Trophoblast cell (in vitro differentiated cells and primary cell): ENCODE results near the gene GRIN2A.

Experiments
- DNase-seq, 2 donors: peaks; one replicate each; pipeline ENCODE4 v3.0.0-alpha.2; 2016
- H2AFZ ChIP-seq: 2 replicates; pipeline ENCODE4 v1.6.1; 2013; ENCODE audit warnings: low read length, moderate library complexity, mild to moderate bottlenecking; ENCODE audit not compliant: insufficient read depth, poor library complexity
- H2AK5ac ChIP-seq: 2 replicates; pipeline ENCODE4 v1.6.1; 2013; ENCODE audit warnings: mild to moderate bottlenecking, low read length
- H2BK120ac ChIP-seq: 2 replicates; pipeline ENCODE4 v1.6.1; 2013; ENCODE audit warnings: low read length, mild to moderate bottlenecking, moderate library complexity; ENCODE audit not compliant: insufficient read depth, poor library complexity
- H2BK12ac ChIP-seq: 2 replicates; pipeline ENCODE4 v1.6.1; 2013; ENCODE audit warnings: mild to moderate bottlenecking, low read length, moderate library complexity
- H2BK5ac ChIP-seq: 2 replicates; pipeline ENCODE4 v1.6.1; 2013; ENCODE audit warnings: low read length, low read depth, moderate library complexity, mild to moderate bottlenecking; ENCODE audit not compliant: poor library complexity
- H3K14ac ChIP-seq: 2 replicates; pipeline ENCODE4 v1.6.1; 2013; ENCODE audit warnings: mild to moderate bottlenecking, low read length
- H3K18ac ChIP-seq: 2 replicates; pipeline ENCODE4 v1.6.1; 2013; ENCODE audit warnings: mild to moderate bottlenecking, low read length
- H3K23ac ChIP-seq: 2 replicates; pipeline ENCODE4 v1.6.1; 2013; ENCODE audit warnings: low read length
- H3K27ac ChIP-seq: 2 replicates; pipeline ENCODE4 v1.5.1; 2013; ENCODE audit warnings: low read depth, mild to moderate bottlenecking, inconsistent platforms, low read length, moderate library complexity
- H3K27me3 ChIP-seq: 2 replicates; pipeline ENCODE4 v1.6.1; 2013; ENCODE audit warnings: inconsistent platforms, mild to moderate bottlenecking, low read length, moderate library complexity; ENCODE audit not compliant: insufficient read depth
- H3K36me3 ChIP-seq, 2 experiments: 1 replicate in 1 of 2; 2 replicates in 1 of 2; pipeline ENCODE4 v1.6.1; 2013; ENCODE audit warnings: low read length in 2 of 2, mild to moderate bottlenecking in 2 of 2, moderate library complexity in 1 of 2; ENCODE audit not compliant: insufficient read depth in 2 of 2, control insufficient read depth in 1 of 2
- H3K4ac ChIP-seq: 2 replicates; pipeline ENCODE4 v1.6.1; 2013; ENCODE audit warnings: low read depth, mild to moderate bottlenecking, low read length, moderate library complexity
- H3K4me1 ChIP-seq, 2 experiments: 1 replicate in 1 of 2; 2 replicates in 1 of 2; pipeline ENCODE4 v1.6.1; 2013; ENCODE audit warnings: low read length in 2 of 2, mild to moderate bottlenecking in 2 of 2, moderate library complexity in 1 of 2; ENCODE audit not compliant: insufficient read depth in 2 of 2, control insufficient read depth in 1 of 2
- H3K4me2 ChIP-seq: 2 replicates; pipeline ENCODE4 v1.6.1; 2013; ENCODE audit warnings: inconsistent platforms, mild to moderate bottlenecking, low read length, moderate library complexity
- H3K4me3 ChIP-seq: 2 replicates; pipeline ENCODE4 v1.5.1; 2013; ENCODE audit warnings: mild to moderate bottlenecking, low read depth, low read length, inconsistent platforms
- H3K79me1 ChIP-seq: one replicate; pipeline ENCODE4 v1.6.1; 2013; ENCODE audit warnings: low read length
- H3K79me2 ChIP-seq: 2 replicates; pipeline ENCODE4 v1.6.1; 2013; ENCODE audit warnings: low read length, mild to moderate bottlenecking; ENCODE audit not compliant: control insufficient read depth, insufficient read depth, poor library complexity
- H3K9ac ChIP-seq: 2 replicates; pipeline ENCODE4 v1.6.1; 2013; ENCODE audit warnings: mild to moderate bottlenecking, low read length
- H3K9me3 ChIP-seq: 2 replicates; pipeline ENCODE4 v1.6.1; 2013; ENCODE audit warnings: low read depth, mild to moderate bottlenecking, control low read depth, inconsistent platforms, low read length; ENCODE audit not compliant: insufficient read depth
- H4K12ac ChIP-seq: 2 replicates; pipeline ENCODE4 v1.6.1; 2013; ENCODE audit warnings: low read depth, mild to moderate bottlenecking, low read length, moderate library complexity
- H4K8ac ChIP-seq: 2 replicates; pipeline ENCODE4 v1.6.1; 2013; ENCODE audit warnings: low read depth, mild to moderate bottlenecking, low read length, moderate library complexity
- H4K91ac ChIP-seq: one replicate; pipeline ENCODE4 v1.6.1; 2013; ENCODE audit warnings: low read depth, mild to moderate bottlenecking, low read length, moderate library complexity
- WGBS: extraction: QIAGEN DNeasy Blood & Tissue Kit; methylation state at CpG from one replicate; pipeline ENCODE4 v1.1.7; 2013; ENCODE audit warnings: missing lambda C conversion rate; ENCODE audit not compliant: insufficient read length, insufficient coverage; ENCODE audit errors: extremely low coverage; 5-methylcytosine and 5-hydroxymethylcytosine counted together

GRIN2A gene

GRCh38 chr16:10076037-10076436, 106.2 kb downstream of the GRIN2A start:
- no CpG with 5 or more reads among the region's 5 CpGs for WGBS
- no peak overlapping the region for H2BK120ac ChIP-seq
- no peak overlapping the region for H3K27ac ChIP-seq
- H3K9ac ChIP-seq = no peak overlapping the region
- H3K36me3 ChIP-seq = no peaks in the 10 kb centered on the region
- H3K79me1 ChIP-seq = peaks cover 5% of the 10 kb centered on the region
- no peak overlapping the region for H4K12ac ChIP-seq
- H3K4me2 ChIP-seq = no peak overlapping the region
- H2BK12ac ChIP-seq = no peak overlapping the region
- no peaks in the 10 kb centered on the region for H3K9me3 ChIP-seq
- no peak overlapping the region for H3K18ac ChIP-seq
- H3K4me3 ChIP-seq = no peak overlapping the region
- no peak overlapping the region for H4K91ac ChIP-seq
- no peak overlapping the region for H3K4ac ChIP-seq
- H4K8ac ChIP-seq = no peak overlapping the region
- no peak for DNase-seq
- H3K14ac ChIP-seq = no peak overlapping the region
- H2AFZ ChIP-seq = no peak overlapping the region
- H2AK5ac ChIP-seq = no peak overlapping the region
- H3K27me3 ChIP-seq = no peaks in the 10 kb centered on the region
- no peaks in the 10 kb centered on the region for H3K79me2 ChIP-seq
- no peak overlapping the region for H2BK5ac ChIP-seq
- peaks cover 14 to 18% of the 10 kb centered on the region in 2 experiments for H3K4me1 ChIP-seq
- no peak overlapping the region for H3K23ac ChIP-seq

- WGBS = no CpG with 5 or more reads among the region's 4 CpGs
- no peaks in the 10 kb centered on the region for H3K27me3 ChIP-seq
- H4K8ac ChIP-seq = no peak overlapping the region
- H2AK5ac ChIP-seq = no peak overlapping the region
- H3K9ac ChIP-seq = no peak overlapping the region
- no peak overlapping the region for H2AFZ ChIP-seq
- H3K4me3 ChIP-seq = no peak overlapping the region
- no peak overlapping the region for H3K4me2 ChIP-seq
- H3K14ac ChIP-seq = no peak overlapping the region
- H3K4me1 ChIP-seq = no peaks in the 10 kb centered on the region
- no peak overlapping the region for H3K18ac ChIP-seq
- H2BK12ac ChIP-seq = no peak overlapping the region
- DNase-seq = no peak
- no peak overlapping the region for H4K12ac ChIP-seq
- no peaks in the 10 kb centered on the region for H3K36me3 ChIP-seq
- H3K4ac ChIP-seq = no peak overlapping the region
- no peak overlapping the region for H4K91ac ChIP-seq
- H3K9me3 ChIP-seq = peaks cover 3% of the 10 kb centered on the region
- H3K23ac ChIP-seq = no peak overlapping the region
- H3K79me1 ChIP-seq = no peaks in the 10 kb centered on the region
- no peak overlapping the region for H2BK120ac ChIP-seq
- no peak overlapping the region for H2BK5ac ChIP-seq
- no peaks in the 10 kb centered on the region for H3K79me2 ChIP-seq
- no peak overlapping the region for H3K27ac ChIP-seq
Observed at GRCh38 chr16:10070591-10070990, 111.6 kb downstream of the GRIN2A start.

- peaks cover 3% of the 10 kb centered on the region for H3K9me3 ChIP-seq
- no peak overlapping the region for H4K8ac ChIP-seq
- no peaks in the 10 kb centered on the region for H3K79me1 ChIP-seq
- no CpG with 5 or more reads among the region's 3 CpGs for whole genome bisulfite sequencing
- no peak overlapping the region for H3K4me3 ChIP-seq
- no peak overlapping the region for H3K4me2 ChIP-seq
- H3K4me1 ChIP-seq = no peaks in the 10 kb centered on the region
- no peak overlapping the region for H2AFZ ChIP-seq
- H3K36me3 ChIP-seq = no peaks in the 10 kb centered on the region
- H2BK120ac ChIP-seq = no peak overlapping the region
- no peak overlapping the region for H4K12ac ChIP-seq
- H3K79me2 ChIP-seq = no peaks in the 10 kb centered on the region
- no peak overlapping the region for H2BK12ac ChIP-seq
- H3K23ac ChIP-seq = no peak overlapping the region
- H2BK5ac ChIP-seq = no peak overlapping the region
- H3K27me3 ChIP-seq = no peaks in the 10 kb centered on the region
- no peak overlapping the region for H3K9ac ChIP-seq
- H3K4ac ChIP-seq = no peak overlapping the region
- no peak overlapping the region for H3K14ac ChIP-seq
- H3K27ac ChIP-seq = no peak overlapping the region
- DNase-seq = no peak
- H3K18ac ChIP-seq = no peak overlapping the region
- H4K91ac ChIP-seq = no peak overlapping the region
- H2AK5ac ChIP-seq = no peak overlapping the region
Observed at GRCh38 chr16:10069374-10069773, 112.9 kb downstream of the GRIN2A start.

GRCh38 chr16:10067835-10068234, 114.4 kb downstream of the GRIN2A start:
- Histone ChIP-seq H3K27me3 (no peaks in the 10 kb centered on the region), H4K8ac (no peak overlapping the region), H3K4me1 (no peaks in the 10 kb centered on the region), H2AK5ac (no peak overlapping the region), H3K36me3 (no peaks in the 10 kb centered on the region), H4K12ac (no peak overlapping the region), H3K4me2 (no peak overlapping the region), H3K14ac (no peak overlapping the region), H3K9ac (no peak overlapping the region), H3K18ac (no peak overlapping the region), H2BK12ac (no peak overlapping the region), H3K23ac (no peak overlapping the region), H3K27ac (no peak overlapping the region), H4K91ac (no peak overlapping the region), H3K9me3 (peaks cover 3% of the 10 kb centered on the region), H2BK5ac (no peak overlapping the region), H3K79me1 (no peaks in the 10 kb centered on the region), H3K79me2 (no peaks in the 10 kb centered on the region), H3K4me3 (no peak overlapping the region), H2AFZ (no peak overlapping the region), H2BK120ac (no peak overlapping the region), H3K4ac (no peak overlapping the region)
- DNase-seq = no peak
- WGBS = no CpG with 5 or more reads among the region's 2 CpGs
